ENCODE data around the gene VSIG10.

The VSIG10 gene

GRCh38 chr12:118065380-118065779, 38.4 kb downstream of the VSIG10 start:
- no peak for DNase-seq (ENCODE audit: low read depth)
- TF ChIP-seq CTCF (conservative IDR thresholded peaks at IDR 0.05; ENCODE audit: low read length) = no peak
- no peak overlapping the region for H3K4me3 ChIP-seq (ENCODE audit: low read length)

- H3K4me3 ChIP-seq (ENCODE audit: low read length) = no peak overlapping the region
- no peak for DNase-seq (ENCODE audit: low read depth)
- TF ChIP-seq CTCF (conservative IDR thresholded peaks at IDR 0.05; ENCODE audit: low read length) = peak; percentile 19; the same call in 1 of the 2 replicates
Measured at GRCh38 chr12:118064608-118065007, 39.2 kb downstream of the VSIG10 start.

- H3K4me3 ChIP-seq (ENCODE audit: low read length) = no peak overlapping the region
- peak; percentile 53 for DNase-seq (ENCODE audit: low read depth)
- no peak for TF ChIP-seq CTCF (conservative IDR thresholded peaks at IDR 0.05; ENCODE audit: low read length)
Measured at GRCh38 chr12:118063576-118064391, 40.0 kb downstream of the VSIG10 start.

GRCh38 chr12:118061873-118062843, 41.7 kb downstream of the VSIG10 start:
- peak overlapping the region; percentile 72 for H3K4me3 ChIP-seq (ENCODE audit: low read length)
- peak; percentile 67 for DNase-seq (ENCODE audit: low read depth)
- TF ChIP-seq CTCF (conservative IDR thresholded peaks at IDR 0.05; ENCODE audit: low read length) = no peak

GRCh38 chr12:118061011-118061872, 42.6 kb downstream of the VSIG10 start, which contains the start of gene WSB2:
Gene WSB2 (minus strand): TSS chr12:118061179. CDS start chr12:118061048, 131 bp downstream.
- peak; percentile 51 for DNase-seq (ENCODE audit: low read depth)
- no peak for TF ChIP-seq CTCF (conservative IDR thresholded peaks at IDR 0.05; ENCODE audit: low read length)
- peak within 1 kb of the TSS; percentile 72 for H3K4me3 ChIP-seq (ENCODE audit: low read length)

GRCh38 chr12:118060301-118061010, 43.4 kb downstream of the VSIG10 start:
- no peak for TF ChIP-seq CTCF (conservative IDR thresholded peaks at IDR 0.05; ENCODE audit: low read length)
- peak; percentile 23 for DNase-seq (ENCODE audit: low read depth)
- peak overlapping the region; percentile 72 for H3K4me3 ChIP-seq (ENCODE audit: low read length)
